GM19238 (cell line): ENCODE data around the gene TMEM232.

ENCODE experiments used
- DNase-seq: peaks from one replicate; pipeline ENCODE4 v3.0.0; 2011; ENCODE audit warnings: low spot score; ENCODE audit not compliant: insufficient read length

TMEM232 gene

DNA sequence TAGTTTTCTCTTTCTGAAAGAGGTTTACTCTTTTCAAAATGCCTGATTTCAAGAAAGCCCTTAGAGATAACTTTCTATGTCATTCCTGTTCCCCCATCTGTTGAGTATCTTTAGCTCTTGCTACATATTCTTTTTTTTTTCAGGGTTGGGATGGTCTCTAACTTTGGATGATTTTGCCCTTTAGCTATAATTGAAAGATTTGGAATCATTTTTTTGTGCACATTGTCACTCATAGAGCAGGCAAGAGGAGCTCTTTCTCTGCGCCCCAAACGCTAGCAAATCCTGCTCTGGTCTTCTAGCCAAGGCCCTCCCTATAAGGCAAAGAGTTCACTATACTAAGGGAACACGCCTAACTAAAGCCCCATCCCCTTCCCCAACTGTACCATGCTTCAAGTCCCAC is 316.9 kb downstream of the TMEM232 start:
- no peak for DNase-seq

DNA sequence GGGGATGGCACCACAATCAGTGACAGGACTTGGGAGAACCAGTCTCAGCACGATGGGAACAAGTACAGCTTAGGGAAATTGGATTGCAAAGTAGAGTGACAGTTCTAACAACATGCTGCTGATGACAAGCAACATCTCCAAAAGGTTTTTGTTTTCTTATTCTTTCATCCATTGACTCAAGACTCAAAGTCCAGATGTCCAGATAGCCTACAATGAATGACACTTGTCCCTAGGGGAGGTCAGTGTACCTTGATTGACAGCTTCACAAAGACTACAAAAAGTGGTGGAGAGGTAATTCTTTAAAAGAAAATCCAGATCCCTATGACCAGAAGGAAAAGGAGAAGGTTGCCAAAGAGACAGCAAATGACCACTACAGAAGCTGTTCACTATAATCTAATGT is 323.9 kb downstream of the TMEM232 start:
- no peak for DNase-seq

DNA sequence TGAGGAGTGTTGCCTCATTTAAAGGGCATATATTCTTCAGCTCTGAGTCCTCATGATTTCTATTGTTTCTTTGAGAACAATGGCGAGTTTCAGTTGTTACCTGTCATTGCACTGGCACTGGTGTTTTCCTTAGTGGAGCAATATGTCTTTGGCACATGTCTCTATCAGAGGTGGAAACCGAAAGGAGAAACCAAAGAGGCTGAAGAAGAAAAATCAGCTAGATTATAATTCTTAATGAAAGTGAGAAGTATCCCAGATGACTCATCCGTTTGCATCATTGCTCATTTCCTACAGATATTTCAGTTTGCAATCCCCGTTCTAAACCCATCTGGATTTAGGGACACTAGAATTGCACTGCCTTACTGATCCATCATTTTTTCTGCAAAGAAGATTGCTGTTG is 324.6 kb downstream of the TMEM232 start:
- no peak for DNase-seq

DNA sequence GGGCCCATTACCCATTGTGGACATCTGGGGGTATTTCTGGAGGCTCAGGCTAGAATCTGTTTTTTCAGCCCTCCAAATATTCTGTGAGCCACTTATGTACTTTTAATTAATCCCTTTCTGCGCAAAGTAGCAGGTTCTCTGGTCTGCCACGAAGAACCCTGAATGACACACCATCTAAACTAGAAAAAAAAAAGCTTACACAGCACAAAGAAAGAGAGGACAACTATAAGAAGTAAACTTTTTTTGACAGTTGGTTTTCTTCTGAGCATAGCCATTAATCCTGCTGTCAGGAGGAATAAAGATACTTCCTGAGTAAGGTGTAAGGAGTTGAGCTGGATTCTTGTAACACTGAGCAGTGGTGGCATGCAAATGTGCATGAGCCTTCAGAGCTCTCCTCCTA is 327.5 kb downstream of the TMEM232 start:
- DNase-seq: no peak

DNA sequence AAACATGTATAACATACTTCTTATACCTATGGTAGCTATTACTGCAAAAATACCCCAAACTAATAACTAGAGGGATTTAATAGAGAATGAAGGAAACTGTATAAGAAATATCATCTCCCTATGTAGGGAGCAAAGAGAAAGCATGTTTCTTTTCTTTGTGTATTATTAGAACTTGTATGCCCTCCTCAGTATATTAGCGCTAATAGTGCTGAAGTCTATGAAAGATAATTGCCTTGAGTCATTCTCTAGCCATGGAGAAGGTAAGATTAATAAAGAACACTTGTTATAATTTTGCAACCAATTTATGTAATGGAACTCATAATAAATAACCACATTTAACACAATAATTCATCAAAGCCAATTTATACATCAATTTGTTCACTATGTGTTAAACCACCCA is 329.2 kb downstream of the TMEM232 start:
- DNase-seq: no peak

DNA sequence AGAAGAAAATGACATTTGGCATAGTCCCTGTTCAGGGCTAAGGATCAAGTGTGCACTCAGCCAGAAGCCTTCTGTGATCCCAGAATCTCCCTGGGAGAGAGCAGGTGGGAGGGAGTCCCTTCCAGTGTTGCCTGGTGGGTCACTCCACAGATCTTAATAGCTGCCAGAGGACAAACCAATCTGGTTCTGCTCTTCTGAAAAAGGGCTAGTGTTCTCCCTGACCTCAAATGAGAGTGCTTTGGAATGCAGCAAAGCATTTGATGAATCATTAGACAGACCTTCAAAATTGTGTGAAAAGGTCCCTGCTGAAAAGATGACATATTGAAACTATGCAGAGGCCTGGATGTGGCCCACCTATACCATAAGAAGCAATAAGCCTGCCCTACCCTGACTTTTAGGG is 339.7 kb downstream of the TMEM232 start:
- DNase-seq: no peak

DNA sequence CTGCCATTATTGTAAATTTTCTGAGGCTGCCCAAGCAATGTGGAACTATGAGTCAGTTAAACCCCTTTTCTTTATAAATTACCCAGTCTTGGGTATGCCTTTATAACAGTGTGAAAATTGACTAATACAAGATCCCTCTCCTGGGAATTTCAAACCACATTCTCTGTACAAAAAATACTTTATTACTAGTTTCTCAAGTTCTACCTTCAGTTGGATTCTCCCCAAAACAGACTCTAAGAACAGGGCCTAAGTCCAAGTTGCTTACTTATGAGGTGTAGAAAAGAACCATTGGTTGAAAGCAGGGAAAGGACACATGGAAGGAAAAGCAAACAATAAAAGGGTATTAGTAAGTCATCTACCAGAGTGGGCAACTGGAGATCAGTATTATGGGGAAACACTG is 343.2 kb downstream of the TMEM232 start:
- DNase-seq: no peak

DNA sequence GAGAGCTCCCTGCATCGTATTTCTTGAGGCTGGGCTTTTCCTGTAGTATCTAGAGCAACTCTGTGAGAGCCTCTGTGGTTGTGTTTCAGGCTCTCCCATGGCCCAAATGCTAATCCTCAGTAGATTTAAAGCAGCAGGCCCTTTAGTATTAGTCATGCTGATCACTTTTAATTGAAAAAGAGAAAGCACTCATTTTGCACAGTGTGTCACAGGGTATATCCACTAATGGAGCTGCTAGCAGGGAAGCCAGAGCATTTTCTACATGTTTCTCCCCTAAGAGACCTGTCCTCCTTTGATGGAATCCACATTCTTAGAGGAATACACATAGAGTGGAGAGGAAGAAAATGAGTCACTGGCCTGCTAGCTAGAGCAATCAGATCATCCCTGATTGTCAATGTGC is 348.5 kb downstream of the TMEM232 start:
- DNase-seq: no peak

DNA sequence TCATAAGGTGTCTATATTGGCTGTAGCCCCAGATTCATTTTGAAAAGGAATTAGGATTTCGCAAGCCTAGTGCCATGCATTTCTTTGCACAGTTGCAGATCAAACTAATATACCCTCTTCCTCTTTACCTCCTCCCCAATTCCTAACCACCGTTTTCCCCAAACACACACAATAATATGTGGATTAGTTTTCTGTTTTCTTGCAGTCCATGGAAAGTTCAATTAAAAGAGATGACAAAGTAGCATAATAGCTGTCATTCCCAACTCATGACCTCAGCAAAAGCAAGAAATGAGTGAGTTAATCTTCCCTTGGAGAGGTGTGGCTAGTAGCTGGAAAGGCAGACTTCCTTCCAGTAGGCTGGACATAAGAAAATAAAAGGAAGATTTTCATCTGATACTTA is 349.1 kb downstream of the TMEM232 start:
- no peak for DNase-seq

DNA sequence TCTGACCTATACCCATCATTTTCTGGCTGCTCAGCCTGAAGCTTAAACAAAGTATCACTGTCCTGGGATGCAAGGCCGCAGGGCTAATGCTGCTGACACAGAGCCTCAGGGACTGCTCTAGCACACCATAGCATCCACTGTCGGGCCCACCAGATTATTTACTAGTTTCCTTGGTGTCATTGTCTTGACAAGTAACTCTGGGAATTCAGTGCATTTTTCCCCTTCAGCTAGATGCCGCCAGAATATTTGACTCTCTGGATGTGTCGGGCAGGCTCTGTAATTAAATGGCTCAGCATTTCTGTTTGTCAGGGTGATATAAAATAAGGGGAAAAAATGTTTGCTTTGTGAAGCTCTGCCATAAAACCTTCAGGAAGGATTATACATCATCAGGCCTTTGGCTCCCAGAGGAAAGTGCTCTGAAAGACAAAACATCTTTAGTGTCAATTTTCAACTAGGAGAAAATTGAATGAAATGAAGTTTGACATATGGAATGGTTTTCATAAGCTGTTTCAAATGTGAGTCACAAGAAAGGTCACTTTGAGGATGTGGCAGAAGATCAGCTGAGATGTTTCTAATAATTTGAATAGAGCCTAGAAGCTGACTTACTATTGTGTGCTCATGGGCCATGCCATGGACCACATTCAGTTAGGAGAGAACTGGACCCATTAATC is 350.1 kb downstream of the TMEM232 start:
- DNase-seq: no peak

DNA sequence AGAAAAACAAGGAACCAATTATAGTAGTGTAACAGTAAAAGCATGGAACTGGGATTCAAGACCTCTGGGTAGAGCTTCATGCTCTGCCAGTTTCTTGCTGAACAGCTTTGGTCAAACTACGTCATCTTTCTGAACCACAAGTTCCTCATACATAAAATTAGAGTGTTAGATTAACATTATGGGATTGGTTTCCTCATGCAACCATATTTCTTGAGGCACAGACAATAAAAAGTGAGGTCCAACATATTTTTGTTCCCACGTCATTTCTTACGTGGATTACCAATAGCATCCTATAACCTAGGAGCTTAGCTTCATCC is 354.8 kb downstream of the TMEM232 start:
- peak; percentile 2 for DNase-seq

DNA sequence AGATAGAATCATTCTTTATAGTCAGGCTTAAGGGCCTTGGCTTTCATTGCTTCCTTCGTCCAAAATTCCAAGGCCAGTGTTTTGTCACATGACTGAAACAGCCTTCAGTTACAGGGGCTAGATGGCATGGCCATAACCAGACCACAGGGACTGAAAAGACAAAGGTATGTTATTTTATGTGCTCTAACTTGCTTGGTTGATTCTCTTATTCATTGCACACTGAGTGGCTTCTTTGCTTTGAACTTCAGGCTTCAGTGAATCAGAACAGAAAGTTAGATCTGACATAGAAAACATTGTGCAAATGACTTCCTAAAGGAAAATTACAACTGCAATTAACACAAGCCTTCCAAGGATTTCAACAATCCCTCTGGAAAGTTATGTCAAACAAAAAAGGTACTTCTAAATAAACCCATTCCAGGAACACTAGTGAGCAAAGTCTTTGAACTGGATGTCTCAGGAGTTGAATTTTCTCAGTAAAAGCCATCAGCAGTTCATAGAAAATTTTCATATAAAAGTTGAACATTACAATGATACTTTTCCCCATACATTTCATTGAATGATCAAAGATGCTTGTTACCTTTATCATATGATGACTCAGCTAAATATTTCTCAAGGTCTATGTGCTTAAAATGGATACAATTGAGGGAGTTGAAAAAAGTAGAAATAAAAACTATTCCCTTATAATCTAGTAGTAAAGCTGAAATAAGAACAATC is 355.3 kb downstream of the TMEM232 start:
- no peak for DNase-seq
